Measurements from ENCODE around the gene HCN3.

DNA sequence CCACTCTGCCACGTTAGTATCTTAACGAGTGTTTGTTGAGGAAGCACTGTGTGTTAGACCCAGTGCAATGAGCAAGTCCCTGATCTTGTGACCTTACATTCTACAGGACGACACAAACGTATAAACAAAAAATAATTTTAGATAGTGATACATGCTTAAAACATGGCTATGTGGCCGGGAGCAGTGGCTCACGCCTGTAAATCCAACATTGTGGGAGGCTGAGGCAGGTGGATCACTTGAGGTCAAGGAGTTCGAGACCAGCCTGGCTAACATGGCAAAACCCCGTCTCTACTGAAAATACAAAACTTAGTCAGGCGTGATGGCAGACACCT, 49.2 kb upstream of the HCN3 start:
- TF ChIP-seq, protein P1, sequence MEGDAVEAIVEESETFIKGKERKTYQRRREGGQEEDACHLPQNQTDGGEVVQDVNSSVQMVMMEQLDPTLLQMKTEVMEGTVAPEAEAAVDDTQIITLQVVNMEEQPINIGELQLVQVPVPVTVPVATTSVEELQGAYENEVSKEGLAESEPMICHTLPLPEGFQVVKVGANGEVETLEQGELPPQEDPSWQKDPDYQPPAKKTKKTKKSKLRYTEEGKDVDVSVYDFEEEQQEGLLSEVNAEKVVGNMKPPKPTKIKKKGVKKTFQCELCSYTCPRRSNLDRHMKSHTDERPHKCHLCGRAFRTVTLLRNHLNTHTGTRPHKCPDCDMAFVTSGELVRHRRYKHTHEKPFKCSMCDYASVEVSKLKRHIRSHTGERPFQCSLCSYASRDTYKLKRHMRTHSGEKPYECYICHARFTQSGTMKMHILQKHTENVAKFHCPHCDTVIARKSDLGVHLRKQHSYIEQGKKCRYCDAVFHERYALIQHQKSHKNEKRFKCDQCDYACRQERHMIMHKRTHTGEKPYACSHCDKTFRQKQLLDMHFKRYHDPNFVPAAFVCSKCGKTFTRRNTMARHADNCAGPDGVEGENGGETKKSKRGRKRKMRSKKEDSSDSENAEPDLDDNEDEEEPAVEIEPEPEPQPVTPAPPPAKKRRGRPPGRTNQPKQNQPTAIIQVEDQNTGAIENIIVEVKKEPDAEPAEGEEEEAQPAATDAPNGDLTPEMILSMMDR (IDR thresholded peaks at IDR 0.05), result no peak
- no peak for TF ChIP-seq POLR2AphosphoS5 (IDR thresholded peaks at IDR 0.05)
- no peak for TF ChIP-seq POLR2A (IDR thresholded peaks at IDR 0.05)
